HT1080 (cell line): ENCODE measurements around the gene IL9. TPM values are rescaled to one million over a fixed set of nuclear protein-coding genes. Genes with fewer than 3 reads are reported as not detected.

Experiments
- total RNA-seq: library from RNA; depleted of rRNA; stranded (reverse); fragments of >200 nt; shearing (Covaris generic); gene quantifications from 2 replicates; pipeline ENCODE4 v1.2.3, GENCODE V29; 2014; rRNA removed

Gene IL9
- total RNA-seq, 1 experiment from 2014 or later, result not detected

Other genes with a start within 250 kb of the IL9 start
- gene SLC25A48, start 61.2 kb downstream of the IL9 start, total RNA-seq, result 1.4 TPM in 1 of 2 replicates, not detected in the other
- gene LECT2, start 59.1 kb upstream of the IL9 start, total RNA-seq, result not detected in 2 replicates
- 34.9 and 56.4 TPM in 2 replicates for gene TGFBI, start 133.1 kb upstream of the IL9 start, total RNA-seq
- 57.0 and 67.8 TPM in 2 replicates for gene SMAD5, start 237.0 kb upstream of the IL9 start, total RNA-seq